GM12865 (cell line): Measurements from ENCODE around the gene PCNT.

Experiments used
- DNase-seq: peaks from one replicate; pipeline ENCODE4 v3.0.0; 2010; ENCODE audit warnings: low read depth
- H3K4me3 ChIP-seq: 2 replicates; pipeline ENCODE4 v1.5.1; 2011; ENCODE audit warnings: mild to moderate bottlenecking, low read depth, low read length, control low read depth
- CTCF ChIP-seq: IDR thresholded peaks from 2 replicates; pipeline ENCODE4 v1.5.1; 2011; ENCODE audit warnings: low read length, control low read depth, low read depth, inconsistent platforms; ENCODE audit not compliant: insufficient read depth; ENCODE audit errors: missing control alignments

The PCNT gene

GRCh38 chr21:46317710-46318463 is 6.1 kb upstream of the PCNT start:
- H3K4me3 ChIP-seq = no peak overlapping the region
- no peak for DNase-seq
- TF ChIP-seq CTCF = no peak

GRCh38 chr21:46318464-46318845 is 5.5 kb upstream of the PCNT start:
- DNase-seq = no peak
- TF ChIP-seq CTCF = no peak
- no peak overlapping the region for H3K4me3 ChIP-seq

- DNase-seq = no peak
- TF ChIP-seq CTCF = no peak
- H3K4me3 ChIP-seq = no peak overlapping the region
Observed at GRCh38 chr21:46319186-46319585, 4.8 kb upstream of the PCNT start.

GRCh38 chr21:46320331-46320801 is 3.6 kb upstream of the PCNT start:
- no peak for TF ChIP-seq CTCF
- DNase-seq = no peak
- H3K4me3 ChIP-seq = no peak overlapping the region

GRCh38 chr21:46322351-46323226 is 1.4 kb upstream of the PCNT start:
- no peak for TF ChIP-seq CTCF
- DNase-seq = peak; percentile 48

GRCh38 chr21:46323227-46323709 is 688 bp upstream of the PCNT start:
- peak overlapping the region; percentile 81 for H3K4me3 ChIP-seq
- DNase-seq = peak; percentile 35
- TF ChIP-seq CTCF = no peak

More at GRCh38 chr21:46322351-46323226, 1.4 kb upstream of the PCNT start:
- peak overlapping the region; percentile 81 for H3K4me3 ChIP-seq
